HG02678 (cell line): ENCODE data around the gene GATD1.
A peak's percentile ranks its signal among the peaks of the same experiment; 100 is the strongest.

Experiments
- ATAC-seq: cut with Tn5 transposase; IDR thresholded peaks from one replicate; pipeline ENCODE4 v1.9.1; 2021; ENCODE audit warnings: mild to moderate bottlenecking, moderate library complexity; ENCODE audit not compliant: unreplicated experiment

Gene GATD1

DNA sequence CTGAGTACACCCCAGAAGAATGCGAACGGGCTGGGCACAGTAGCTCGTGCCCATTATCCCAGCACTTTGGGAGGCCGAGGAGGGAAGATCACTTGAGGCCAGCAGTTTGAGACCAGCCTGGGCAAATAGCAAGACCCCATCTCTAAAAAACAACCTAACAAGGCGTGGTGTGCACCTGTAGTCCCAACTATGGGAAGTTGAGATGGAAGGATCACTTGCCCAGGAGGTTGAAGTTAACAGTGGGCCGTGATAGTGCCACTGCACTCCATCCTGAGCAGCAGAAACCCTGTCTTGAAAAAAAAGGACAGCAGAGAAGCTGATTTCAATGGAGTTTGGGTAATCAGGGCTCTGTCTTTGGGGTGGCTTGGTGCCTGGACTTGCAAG lies 35.8 kb upstream of the GATD1 start:
- ATAC-seq = no peak

- ATAC-seq = no peak
Observed at GRCh38 chr11:812390-812789, 35.1 kb upstream of the GATD1 start.

- no peak for ATAC-seq
Observed at GRCh38 chr11:811446-812245, 34.4 kb upstream of the GATD1 start.

- ATAC-seq = no peak
Observed at GRCh38 chr11:810040-810567, 32.8 kb upstream of the GATD1 start.

DNA sequence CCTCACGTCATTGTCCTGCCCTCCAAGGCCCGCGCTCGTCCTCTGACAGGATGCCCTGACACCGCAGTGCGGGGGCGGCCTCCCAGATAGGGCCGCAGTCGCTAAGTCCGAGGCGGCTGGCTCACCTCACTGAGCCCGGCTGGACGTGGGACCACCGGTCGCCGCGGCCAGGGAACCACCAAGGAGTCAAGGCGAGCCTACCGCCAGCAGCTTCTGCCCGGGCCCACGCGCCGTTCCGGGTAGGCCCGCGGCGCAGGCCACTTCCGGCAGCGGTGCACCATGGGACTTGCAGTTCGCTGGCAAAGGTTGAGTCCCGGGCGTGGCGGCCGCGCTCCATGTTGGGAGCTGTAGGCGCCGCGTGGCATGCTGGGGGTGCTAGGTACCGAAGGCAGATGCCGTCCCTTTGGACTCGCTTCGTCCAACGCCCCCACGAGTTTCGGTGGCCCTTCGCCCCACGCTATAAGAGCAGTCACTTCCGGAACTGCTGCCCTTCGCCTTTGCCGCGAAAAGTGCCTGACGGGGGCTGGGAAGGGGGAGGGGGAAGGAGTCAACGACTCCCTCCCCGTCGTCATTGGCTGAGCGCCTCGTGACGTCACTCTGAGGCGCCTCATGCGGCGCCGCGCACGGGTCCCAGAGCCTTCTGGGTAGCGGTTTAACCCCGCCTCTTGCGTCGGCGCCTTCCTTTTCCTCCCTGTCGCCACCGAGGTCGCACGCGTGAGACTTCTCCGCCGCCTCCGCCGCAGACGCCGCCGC lies 32.2 kb upstream of the GATD1 start, which contains the start of gene RPLP2:
RPLP2 (plus strand) TSS at position 681 of the 753 bp plus-strand sequence. CDS start 268 bp downstream, outside the sequence.
- ATAC-seq = peak; percentile 76

GRCh38 chr11:808427-809286 lies 31.4 kb upstream of the GATD1 start:
- no peak for ATAC-seq

- ATAC-seq = no peak
Observed at GRCh38 chr11:804599-804964, 27.3 kb upstream of the GATD1 start.

GRCh38 chr11:803770-804598 lies 26.7 kb upstream of the GATD1 start:
- no peak for ATAC-seq

DNA sequence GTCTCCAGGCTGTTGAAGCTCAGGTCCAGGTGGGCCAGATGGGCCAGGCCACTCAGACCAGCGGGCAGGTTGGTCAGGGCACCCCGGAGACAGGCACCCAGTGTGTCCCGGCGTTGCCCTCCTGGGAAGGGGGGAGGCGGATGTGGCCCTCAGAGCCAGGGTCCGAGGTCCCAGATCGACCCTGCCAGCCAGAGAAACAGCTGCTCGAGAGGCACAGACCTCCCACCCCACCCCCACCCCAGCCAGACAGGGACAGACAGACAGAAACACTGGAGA lies 26.1 kb upstream of the GATD1 start:
- ATAC-seq = no peak

DNA sequence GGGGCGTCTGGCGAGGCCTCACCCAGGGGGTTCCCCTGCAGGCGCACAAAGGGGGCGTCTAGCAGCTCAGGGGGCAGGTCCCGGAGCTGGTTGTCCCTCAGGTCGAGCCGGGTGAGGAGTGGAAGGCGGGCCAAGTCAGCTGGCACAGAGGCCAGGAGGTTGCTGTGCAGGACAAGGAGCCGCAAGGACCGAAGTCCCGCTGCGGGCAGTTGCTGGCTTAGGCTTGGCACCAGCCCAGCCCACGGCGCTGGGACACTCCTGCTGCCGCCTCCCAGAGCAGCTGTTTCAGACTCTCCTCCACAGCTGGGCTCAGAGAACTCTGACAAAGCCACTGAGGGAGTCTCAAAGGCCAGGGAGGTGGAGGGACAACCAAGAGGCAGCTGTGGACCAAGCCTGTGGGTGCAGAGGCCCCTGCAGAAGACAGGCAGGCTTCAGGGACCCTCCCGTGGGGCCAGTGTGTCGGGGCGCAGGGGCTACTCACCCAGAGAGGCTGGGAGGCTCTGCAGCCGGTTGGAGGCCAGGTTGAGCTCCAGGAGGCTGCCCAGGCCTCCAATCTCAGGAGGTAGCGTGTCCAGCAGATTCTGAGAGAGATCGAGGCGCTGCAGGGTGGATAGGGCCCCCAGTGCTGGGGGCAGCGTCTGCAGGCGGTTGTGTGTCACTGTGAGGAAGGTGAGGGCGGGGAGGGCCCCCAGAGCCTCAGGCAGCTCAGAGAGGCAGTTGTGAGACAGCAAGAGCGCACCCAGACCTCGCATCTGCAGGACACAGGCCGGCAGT lies 25.6 kb upstream of the GATD1 start:
- ATAC-seq = no peak

DNA sequence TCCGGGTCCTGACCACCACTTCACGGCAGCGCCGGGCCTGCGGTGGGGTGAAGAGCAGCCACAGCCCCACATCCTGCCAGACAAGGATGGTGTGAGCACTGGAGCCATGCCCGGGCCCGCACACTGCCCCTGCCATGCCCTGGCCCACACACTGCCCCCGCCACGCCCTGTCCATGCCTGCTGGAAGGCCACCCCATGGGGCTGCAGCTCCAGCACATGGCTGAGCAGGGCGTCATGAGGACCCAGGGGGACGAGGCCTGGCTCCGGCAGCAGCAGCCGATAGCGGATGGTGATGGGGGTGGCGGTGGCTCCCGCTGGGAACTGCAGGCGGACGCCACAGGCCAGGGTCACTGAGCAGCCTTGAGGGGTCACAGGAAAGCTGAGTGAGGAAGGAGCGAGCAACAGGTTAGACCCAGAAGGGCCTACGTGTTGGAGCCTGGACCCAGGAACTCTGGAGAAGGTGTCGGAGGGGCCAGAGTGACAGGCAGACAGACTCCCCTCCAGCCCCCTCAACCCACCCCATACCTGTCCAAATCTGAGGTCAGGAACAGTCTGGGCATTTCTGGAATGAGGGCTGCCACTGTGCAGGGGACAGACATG lies 24.8 kb upstream of the GATD1 start:
- no peak for ATAC-seq

DNA sequence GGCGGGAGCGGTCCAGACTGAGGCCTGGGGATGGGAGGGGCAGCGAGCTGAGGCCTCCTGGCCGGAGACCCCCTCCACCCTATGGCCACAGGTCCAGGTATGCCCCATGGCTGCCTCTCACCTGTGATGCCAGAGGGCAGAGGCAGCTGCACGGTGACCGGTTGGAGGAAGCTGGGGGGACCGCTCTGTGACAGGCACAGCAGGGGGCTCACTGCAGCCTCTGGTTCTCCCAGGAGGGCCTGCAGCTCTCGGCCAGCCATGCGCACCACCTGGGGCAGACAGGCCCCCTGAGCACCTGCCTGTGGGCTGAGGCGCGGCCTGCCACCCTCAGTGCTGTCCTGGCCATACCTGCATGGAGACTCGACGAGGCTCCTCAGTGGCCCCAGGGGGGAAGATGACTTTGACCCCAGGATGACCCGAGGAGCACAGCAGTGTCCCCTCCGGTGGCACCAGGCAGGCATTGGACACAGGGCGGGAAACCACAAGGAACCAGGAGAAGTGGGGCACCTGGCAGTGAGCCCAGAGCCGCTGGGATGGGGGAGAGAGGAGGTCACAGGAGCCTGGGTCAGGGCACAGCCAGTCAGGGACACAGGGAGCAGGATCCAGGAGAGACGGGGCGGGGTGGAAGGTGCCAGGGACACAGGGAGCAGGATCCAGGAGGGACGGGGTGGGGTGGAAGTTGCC lies 24.0 kb upstream of the GATD1 start:
- no peak for ATAC-seq

- ATAC-seq = no peak
Observed at GRCh38 chr11:800473-800872, 23.2 kb upstream of the GATD1 start.

GRCh38 chr11:799641-800316 lies 22.5 kb upstream of the GATD1 start:
- ATAC-seq = no peak

- ATAC-seq = peak; percentile 62
Observed at GRCh38 chr11:798093-798713, 20.9 kb upstream of the GATD1 start, which contains the start of gene SLC25A22. Gene SLC25A22, minus strand, starts transcription at chr11:798281. Its CDS starts 3,275 bp downstream, at chr11:795006.

GRCh38 chr11:797296-798092 lies 20.2 kb upstream of the GATD1 start:
- peak; percentile 39 for ATAC-seq
